GF-D8 (cell line): Measurements from ENCODE around the gene DENND1A.
"Not testable (repeated sequence)": the region's sequence is repeated elsewhere in the genome, so short reads cannot be mapped to it uniquely, and the experiment has no call there.

Experiments used
- DNase-seq: peaks from one replicate; lab custom pipeline; 2025; lab: John Stamatoyannopoulos, UW

The DENND1A gene

DNA sequence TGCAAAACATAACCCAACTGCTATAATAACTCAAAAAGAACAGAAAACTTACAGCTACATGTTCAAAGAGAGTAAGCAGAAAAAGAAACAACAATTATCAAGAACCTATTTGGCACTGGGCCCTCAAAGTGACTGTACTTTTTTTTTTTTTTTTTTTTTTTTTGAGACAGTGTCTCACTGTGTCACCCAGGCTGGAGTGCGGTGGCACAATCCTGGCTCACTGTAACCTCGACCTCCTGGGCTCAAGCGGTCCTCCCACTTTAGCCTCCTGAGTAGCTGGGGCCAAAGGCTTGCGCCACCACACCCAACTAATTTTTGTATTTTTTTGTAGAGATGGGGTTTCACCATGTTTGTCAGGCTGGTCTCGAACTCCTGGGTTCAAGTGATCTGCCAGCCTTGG, 114.1 kb downstream of the DENND1A start:
- not testable (repeated sequence) for DNase-seq

DNA sequence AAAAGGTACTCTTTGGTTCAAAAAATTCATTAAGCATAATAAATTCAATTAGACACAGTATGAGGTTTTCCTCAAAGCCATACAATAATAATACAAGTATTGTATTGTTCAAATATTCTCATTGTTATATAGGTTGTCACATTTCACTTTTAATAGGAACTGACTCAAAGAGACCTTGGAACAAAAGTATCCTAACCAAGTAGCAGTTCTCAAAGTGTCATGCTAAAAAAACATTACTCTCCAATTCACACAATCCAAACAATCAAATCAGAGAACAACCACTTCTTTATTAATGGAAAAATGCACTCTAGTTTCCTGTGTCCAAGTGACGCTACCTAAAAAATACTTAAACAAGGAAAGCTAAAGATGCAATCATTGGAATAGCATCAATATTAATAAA, 115.4 kb downstream of the DENND1A start:
- no peak for DNase-seq

DNA sequence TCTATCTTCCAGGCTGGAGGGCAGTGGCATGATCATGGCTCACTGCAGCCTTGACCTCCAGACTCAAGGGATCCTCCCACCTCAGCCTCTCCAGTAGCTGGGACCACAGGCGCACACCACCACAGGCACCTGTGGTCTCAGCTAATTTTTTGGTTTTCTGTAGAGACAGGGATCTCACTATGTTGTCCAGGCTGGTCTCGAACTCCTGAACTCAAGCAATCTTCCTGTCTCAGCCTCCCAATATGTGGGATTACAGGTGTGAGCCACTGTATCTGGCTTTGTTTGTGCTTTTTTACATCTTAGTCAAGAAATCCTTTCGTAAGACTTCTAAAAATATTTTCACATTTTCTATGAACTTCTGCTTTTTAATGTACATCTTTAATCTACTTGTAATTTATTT, 116.9 kb downstream of the DENND1A start:
- no peak for DNase-seq

DNA sequence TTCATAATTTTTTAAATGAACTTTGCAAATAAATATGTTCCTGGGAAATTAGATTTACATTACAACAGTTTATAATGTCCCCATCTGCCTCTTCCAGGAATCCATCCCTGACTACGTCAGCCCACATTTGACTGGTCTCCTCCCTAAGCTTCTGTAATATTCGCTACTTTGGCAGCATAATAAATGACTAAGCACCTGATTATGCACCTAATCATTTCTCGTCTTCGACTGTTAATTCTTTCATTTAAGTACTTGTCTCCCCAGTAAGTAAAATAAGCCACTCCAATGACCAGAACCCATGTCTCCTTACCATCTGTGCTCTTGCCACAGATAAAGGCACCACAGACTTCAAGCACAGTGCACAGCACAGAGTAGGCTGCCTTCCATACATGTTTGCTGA, 122.7 kb downstream of the DENND1A start:
- DNase-seq, result no peak

DNA sequence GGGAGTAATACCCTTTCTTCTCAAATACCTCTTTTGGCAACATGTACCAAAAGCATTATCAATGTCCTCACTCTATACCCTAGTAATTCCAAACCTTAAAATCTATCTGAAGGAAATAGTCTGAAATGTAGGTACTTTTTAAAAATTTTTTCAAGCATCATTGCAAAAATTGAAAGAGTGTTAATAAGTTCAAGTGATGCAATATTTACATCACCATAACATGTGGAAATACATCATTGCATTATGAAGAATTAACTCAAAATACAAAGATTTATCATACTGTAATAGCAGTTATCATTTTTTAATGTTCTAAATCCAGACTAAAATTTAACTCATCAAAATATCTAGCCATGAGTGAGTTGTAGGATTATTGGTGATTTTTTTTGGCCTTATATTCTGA, 123.1 kb downstream of the DENND1A start:
- no peak for DNase-seq

DNA sequence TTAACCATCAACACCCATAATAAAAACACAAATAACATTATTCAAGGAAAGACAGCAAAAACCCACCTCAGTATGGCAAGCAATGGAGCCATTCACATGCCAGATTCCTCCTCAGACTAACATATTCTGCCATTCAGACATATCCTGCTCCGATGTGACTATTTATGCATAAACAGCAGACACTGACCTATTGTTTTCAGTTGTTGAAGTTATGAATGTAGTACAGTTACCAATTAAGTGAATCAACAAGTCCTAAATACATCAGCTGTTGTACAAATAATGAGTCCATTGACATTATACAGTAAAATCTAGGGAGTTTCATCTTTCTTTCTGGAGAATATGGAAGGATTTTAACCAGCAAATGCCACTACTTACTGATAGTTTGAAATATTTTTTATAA, 131.7 kb downstream of the DENND1A start:
- DNase-seq, result no peak

DNA sequence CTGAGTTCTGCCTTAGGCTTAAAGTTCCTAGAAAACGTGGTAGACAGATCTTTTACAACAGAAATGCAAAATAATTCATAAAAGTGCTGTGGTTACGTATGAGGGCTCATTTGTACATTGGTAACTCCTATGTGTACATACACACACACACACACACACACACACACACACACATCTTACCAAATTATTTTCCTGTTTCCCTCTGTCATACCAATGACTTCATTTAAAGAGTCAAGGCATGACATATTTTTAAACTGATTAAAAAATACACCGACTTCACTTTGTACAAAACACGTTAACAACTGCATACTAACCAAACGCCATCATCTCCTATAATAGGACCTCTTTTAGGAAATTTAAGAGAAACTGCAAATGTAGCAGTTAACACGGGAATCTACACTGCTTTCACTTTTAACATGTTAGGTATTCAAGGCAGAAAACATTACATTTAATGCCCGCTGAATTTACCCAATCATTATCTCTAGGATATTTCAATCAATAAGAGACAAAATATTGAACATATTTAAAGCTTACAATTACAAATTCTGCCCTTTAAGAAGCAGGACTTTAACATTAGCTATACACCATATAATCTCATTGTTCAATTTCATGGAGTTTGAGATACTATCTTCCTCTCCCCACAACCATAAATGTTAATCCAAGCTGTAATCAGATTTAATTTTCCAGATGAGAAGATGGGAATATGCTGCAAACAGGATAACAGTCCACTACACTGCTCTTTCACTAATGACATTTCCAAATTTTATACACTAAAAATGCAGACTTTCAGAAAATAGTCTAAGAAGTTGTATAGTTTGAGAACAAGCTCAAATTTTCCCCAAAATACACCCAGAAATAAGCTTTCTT, 133.1 kb downstream of the DENND1A start:
- no peak for DNase-seq

DNA sequence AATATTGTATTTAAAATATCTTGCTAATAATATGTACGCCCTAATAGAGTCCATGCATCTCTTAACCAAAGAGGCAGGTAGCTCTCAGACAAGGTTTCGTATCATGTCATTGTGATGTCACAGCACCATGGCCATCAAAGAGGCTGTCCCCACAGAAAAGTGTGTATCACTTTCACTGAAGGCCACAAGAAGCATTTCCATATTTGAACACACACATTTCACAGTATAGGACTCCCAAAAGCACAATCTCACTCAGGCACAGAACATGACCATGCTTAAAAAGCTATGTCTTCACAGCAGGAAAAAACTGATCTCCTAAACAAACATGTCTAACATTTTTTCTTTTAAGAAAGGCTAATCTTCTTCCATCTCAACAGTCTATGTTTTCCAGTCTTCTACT, 133.8 kb downstream of the DENND1A start:
- DNase-seq, result no peak

DNA sequence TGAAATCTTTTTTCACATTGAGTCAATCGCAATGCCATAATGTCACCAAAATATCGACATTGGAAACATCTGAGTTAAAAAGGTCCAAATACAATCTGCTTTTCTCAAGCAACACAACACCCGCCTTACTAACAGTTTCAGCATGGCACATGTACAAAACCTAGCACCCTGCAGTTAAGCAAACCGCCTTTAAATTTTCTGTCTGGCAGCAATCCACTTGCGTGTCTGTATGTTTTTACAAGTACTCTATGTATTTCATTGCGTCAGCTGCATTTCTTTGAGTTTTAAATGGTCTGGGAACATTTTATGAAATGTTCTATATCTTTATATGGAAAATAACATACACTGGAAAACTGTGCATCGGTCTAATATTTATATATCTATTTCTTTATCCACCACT, 134.6 kb downstream of the DENND1A start:
- DNase-seq, result no peak

DNA sequence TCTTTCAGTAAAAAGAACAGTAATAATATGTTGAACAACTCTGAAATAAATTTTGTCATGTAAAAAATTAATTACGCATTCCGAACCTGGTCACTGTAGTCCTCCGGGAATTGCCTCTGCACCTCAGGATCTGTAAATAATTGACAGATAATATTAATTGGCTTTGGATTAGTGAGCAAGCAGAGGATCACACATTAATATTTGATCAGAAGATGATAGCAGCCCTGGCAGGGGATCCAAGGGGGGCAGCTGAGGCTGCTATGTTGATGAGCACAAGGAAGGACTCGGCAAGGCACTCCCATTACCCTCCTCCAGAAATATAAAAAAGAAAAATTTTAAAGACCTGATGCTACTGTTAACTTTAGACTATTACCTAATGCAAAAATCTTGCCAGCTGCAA, 137.4 kb downstream of the DENND1A start:
- no peak for DNase-seq

DNA sequence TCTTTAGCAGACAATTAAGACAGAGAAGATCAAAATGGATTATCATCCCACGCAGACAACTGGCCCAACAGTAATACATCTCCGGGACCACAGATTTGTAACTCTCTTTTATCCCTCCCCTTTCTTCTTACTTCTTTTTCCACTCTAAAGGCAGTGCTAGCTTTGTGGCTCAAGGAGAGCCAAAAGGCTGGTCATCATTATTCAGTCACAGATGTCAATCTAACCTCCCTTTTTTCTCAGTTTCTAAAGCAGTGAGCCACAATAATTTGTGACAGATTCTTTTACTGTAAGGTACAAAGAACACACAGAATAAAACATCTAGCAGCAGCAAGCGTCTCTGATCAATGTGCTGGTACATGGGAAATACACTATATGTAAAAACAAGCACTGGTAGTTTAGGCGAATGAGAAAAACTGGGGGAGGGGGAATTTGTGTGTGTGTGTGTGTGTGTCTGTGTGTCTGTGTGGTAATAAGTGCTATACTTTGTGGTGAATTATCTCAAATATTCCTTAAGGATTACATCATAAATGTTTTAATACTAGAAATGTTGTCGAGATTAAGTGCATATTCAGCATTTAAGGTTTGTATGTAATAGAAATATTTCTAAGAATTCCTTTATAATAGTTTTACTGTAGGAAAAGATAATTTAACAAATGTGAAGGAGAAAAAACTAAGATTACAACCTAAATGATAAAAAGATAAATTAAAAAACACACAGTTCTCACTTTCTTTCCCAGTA, 140.2 kb downstream of the DENND1A start:
- no peak for DNase-seq

DNA sequence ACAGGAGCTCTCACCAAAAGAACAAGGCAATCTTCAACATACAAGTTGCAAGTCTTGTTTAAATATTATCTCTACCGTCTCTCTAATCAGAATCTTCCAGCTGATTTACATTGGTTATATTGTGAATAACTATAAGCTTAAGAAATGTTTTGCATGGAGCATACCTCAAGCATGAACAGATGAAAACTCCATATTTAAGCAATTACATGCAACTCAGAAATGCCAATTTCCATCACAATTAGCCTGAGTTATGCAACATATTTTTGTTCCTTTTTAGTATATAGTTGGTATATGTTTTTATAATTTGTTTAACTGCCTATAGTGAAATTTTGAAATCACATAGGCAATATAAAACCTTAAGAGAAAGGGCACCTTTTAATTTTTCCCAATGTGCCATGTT, 142.5 kb downstream of the DENND1A start:
- no peak for DNase-seq

DNA sequence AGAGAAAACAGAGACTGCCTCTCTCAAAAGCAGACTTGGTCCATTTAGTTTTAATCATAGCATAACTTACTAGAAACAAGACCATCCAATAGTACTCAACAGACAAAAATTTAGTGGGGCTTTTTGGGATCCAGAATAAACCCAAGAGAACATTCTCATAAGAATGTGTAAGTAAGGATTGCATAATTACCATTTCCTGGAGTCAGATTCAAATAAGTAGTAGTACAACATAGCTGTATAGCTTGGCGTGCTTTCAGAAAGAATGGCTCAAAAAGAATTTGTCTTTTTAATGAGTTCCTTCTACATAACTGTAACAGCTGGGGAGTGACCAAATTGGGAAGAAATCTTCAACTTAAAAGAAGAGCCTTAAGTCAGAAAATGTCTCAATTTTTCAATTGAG, 145.4 kb downstream of the DENND1A start:
- DNase-seq, result no peak

DNA sequence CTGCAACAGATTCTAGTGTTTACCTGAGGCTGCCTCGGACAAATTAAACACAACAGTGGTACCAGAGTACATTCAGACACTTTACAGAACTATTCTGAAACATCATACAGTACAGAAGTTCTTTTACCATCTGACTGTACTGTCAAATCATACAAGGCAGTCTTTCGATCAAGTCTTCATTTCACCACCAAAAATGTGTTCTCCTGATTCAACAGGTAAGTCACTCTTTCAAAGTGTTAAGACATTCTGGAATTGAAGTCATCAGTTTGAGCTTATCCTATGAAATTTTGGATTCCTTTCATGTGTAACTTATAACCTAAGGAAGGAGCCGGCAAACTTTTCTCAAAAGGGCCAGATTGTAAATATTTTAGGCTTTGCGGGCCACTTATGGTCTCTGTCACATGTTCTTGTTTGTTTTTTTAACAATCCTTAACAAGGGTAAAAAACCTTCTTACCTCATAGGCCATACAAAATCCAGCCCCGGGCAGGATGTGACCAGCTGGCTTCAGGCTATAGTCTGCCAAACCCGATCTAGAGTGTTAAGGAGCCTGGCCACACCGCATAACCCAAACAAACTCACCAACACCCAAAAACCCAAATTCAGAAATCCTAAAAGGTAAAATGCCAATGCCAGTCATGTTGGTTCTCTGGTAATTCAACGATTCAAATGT, 151.6 kb downstream of the DENND1A start:
- DNase-seq, result no peak

DNA sequence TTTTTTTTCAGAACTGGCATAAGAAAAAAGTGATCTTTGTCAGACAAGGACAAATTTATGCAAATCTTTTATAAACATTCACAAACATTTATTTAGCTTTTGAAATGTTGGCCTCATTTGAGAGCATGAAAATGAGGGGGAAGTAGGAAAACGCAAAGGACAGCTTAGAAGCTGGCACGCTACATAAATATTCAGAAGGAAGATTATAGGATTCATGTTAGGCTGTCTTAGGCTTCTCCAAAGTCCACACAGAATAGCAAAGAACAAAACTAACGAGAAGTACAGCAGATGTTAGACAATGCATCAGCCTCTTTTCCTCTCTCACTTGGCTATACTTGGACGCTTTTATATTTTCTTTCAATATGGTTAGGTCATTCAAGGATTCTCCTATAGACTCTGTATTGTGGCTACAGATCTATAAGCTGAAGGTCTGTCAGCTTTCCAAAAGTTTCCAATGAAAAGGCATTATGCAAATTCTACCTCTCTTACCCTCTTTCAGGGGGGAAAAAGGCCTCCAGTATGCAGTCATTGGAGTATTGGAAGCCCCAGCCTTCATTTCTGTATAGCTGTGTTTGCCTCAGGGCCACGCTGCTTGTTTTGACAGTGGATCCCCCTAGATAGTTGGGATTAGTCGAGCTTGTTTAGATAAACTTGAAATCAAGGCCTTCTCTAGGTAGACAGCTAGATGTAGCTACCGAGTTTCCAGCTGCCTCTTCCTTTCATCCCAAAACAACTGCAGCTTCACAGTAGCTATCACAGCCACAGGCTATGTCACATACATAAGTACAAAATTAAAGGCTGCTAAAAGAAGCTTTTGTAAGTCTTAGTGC, 153.0 kb downstream of the DENND1A start:
- no peak for DNase-seq

DNA sequence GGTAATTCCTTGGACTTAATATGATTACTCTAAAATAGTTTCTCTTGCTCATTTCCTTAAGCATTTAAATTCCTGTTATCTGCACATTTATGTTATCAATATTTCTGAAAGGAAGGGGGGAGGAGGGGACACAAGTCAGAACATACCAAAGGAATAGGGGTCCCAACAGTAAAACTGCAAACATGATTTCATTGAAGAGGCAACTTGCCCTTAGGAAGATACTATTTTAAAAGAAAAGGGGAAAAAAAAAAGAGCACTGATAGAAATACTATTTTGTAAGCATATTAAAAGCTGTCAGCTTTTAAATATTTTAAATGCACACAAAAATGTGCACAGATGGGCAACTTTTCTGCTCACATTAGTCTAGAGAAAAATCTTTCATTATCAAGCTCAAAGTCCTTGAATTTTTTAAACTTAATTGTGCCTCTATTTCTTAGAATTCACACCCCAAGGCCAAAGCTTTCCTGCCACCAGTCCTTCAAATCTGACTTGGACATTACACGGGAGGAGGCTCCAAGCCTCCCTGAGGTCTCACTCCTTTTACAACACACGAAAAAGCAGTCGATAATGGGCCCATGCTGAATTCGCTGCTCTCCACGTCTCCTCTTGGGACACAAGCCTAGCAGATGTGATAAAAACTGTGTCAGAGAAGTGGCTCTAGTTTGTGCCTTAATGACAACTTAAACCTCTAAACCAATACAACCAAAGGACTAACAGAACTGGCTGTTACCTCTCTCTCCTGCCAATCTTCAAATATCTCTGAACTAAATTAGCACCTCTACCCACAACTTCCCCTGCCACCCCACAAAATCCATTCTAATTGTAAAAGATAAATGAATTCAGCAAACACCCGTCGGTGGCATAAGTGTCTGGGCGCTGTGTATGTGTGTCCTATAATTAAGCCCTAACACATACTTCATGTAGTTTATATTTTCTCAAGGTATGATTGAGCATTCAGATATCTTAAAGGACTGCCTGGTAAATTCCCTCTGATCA, 154.3 kb downstream of the DENND1A start:
- DNase-seq, result no peak

DNA sequence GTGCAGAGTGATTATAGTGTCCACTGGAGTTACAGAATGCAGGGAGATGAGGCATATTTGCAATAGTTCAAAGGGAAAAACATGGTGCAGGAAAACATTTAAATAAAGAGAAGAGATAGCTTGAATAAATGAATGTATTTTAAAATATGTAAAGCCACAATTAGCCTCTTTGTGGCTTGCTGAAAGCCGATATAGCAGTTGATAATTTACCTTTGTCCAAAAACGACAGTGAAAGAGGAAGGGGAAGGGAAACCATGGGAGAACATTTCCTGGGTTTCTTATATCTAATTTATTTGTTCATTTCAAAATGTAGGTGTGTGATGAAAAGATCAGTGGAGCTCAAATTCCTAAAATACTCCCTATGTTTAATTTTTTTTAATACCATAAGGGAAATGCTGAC, 156.1 kb downstream of the DENND1A start:
- no peak for DNase-seq

DNA sequence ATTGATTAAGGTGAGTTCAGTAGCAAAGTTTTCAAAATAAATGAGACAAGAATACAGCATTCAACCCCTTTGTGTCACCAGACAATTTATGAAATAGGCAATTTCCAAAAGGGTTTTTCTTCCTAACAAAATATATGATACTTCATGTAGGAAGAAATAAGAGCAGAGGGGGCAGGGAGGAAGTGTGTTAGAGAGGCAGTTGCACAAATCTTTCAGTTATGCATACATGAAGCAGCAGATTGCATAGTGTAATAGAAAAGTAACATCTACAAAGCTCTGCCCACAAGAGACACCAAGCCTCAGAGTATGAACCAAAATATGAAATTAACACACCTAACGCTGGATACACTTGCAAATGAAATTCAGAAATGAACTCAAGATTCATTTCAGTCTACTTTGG, 157.0 kb downstream of the DENND1A start:
- DNase-seq, result no peak

DNA sequence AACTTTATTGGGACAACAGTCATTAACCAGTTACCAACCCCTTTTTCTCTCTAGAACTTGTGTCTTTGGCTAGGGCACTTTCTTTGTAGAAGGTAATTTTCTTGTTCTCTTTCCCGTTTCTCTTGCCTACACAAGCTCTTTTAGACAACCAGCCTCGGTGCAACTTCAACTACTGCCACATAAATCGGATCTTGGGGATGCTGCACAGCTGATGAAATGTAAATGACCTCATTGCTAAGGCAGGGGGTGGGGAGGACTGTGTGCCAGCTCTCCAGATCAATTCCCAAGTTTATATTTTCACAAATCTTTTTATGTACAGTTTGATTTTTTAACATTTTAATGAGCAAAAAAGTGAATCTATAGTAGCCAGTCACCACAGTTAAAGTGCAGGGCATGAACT, 157.6 kb downstream of the DENND1A start:
- DNase-seq, result no peak

DNA sequence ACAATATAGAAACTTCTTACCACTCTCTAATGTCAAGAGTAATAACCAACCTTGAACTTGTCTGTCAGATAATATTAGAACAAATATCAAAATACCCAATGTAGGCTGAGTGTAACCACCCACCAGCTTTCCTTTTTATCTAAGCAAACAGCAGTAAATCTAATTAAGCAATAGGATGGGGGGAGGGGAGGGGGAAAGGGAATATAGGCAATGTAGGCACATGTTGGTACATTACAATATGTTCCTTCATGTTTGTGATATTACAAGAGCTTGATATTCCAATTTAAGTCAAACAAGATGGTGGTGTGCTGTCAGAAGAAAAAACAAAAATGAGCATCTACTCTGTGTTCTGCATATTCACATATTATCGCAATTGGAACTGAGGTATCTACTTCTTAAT, 158.2 kb downstream of the DENND1A start:
- DNase-seq, result no peak

DNA sequence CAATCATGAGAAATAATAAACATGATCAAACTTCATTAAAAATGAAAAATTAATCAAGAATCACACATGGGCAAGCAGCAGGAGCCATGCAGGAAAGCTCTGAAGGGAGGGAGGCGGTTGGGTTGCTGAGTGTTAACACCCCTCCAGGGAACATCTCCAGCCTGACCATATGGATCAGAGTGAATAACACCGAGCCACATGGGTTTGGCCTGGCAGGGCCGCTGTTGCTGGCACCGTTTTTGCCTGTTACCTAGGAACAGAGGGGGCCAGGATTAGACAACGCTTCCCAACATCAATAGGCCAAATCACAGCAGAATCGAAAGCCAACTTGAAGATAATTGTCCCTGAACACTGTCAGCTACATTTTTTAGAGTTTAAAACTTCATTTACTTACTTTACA, 160.2 kb downstream of the DENND1A start:
- no peak for DNase-seq
